ENCODE results near the gene GJB1.
A peak's percentile ranks its signal among the peaks of the same experiment; 100 is the strongest.

The GJB1 gene

GRCh38 chrX:71191248-71191647 lies 31.8 kb upstream of the GJB1 start:
- DNase-seq (ENCODE audit: low read depth) = no peak
- no peak for TF ChIP-seq CTCF (IDR thresholded peaks at IDR 0.05; ENCODE audit: control insufficient read depth, extremely low read depth, insufficient read depth)
- no peak overlapping the region for H3K4me3 ChIP-seq (ENCODE audit: low read depth, low read length)

DNA sequence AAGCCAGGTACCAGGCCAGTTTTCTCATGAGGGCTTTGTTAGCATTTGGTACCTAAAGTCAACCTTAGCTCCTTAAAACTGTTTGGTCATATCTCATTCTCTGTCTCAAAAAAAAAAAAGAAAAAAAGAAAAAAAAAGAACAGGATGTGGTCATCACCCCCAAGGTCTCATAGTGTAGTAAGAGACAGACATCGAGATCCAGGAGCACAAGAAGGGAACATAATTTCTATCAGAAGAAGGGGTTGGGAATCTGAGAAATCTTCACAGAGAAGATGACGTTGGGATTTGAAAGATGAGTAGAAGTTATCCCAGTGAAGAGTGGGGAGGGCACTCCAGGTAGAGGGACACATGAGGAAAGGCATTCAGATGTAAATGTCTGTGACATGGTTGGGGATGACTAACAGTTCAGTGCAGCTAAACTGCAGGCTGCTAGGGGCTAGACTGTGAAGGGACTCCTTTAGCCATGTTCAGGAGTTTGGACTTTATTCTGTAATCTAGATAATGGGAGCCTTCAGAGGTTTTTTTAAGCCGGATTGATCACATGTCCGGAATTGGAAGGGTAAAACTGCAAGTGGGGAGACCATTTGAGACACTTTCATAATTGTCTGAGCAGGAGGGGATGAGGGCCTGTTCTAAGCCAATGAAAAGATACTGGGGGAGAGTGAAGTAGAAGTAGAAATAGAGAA lies 26.9 kb upstream of the GJB1 start:
- H3K4me3 ChIP-seq (ENCODE audit: low read depth, low read length) = no peak overlapping the region

DNA sequence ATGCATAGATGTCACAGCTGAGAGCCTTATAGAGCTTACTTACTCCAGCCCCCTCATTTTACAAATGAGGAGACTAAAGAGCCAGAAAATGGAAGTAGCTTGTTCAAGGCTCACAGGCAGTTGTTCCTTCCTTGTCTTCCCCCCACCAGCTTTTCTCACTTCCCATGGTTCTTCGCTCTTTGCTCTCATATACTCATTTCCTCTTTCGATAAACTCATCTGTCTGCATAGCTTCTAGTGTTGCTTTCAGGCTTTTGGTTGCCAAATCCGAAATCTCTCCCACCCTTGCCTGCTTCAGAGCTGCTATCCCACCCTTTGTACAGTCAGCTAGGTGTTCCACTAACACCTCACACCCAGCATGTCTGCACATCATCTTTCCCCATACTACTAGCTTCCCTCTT lies 25.0 kb upstream of the GJB1 start:
- TF ChIP-seq CTCF (IDR thresholded peaks at IDR 0.05; ENCODE audit: control insufficient read depth, extremely low read depth, insufficient read depth) = no peak
- no peak overlapping the region for H3K4me3 ChIP-seq (ENCODE audit: low read depth, low read length)
- no peak for DNase-seq (ENCODE audit: low read depth)

More for the DNA sequence above, 26.9 kb upstream of the GJB1 start:
- DNase-seq (ENCODE audit: low read depth) = no peak
- no peak for TF ChIP-seq CTCF (IDR thresholded peaks at IDR 0.05; ENCODE audit: control insufficient read depth, extremely low read depth, insufficient read depth)

GRCh38 chrX:71199252-71200008 lies 23.6 kb upstream of the GJB1 start:
- no peak overlapping the region for H3K4me3 ChIP-seq (ENCODE audit: low read depth, low read length)
- no peak for DNase-seq (ENCODE audit: low read depth)
- no peak for TF ChIP-seq CTCF (IDR thresholded peaks at IDR 0.05; ENCODE audit: control insufficient read depth, extremely low read depth, insufficient read depth)

GRCh38 chrX:71210816-71211215 lies 12.2 kb upstream of the GJB1 start:
- no peak for DNase-seq (ENCODE audit: low read depth)
- no peak overlapping the region for H3K4me3 ChIP-seq (ENCODE audit: low read depth, low read length)
- no peak for TF ChIP-seq CTCF (IDR thresholded peaks at IDR 0.05; ENCODE audit: control insufficient read depth, extremely low read depth, insufficient read depth)

DNA sequence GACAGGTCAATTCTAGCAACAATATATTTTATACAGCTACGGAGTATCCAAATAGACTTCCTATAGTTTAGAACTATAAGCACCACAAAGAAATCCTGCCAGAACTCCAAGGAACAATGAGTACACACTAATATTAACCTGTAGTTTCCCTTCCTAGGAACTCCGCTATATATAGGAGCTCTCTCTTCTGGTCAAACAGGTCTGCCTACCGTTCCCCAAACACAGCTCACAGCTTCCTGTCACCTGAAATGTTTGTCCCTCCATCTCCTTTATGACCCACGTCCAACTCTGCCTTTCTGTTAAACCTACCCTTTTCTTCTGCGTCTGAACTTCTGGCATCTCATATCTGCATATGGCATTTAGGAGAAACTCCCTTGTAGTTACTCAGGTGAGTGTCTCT lies 10.5 kb upstream of the GJB1 start:
- DNase-seq (ENCODE audit: low read depth) = peak; percentile 61

More for the DNA sequence above, 10.5 kb upstream of the GJB1 start:
- no peak for TF ChIP-seq CTCF (IDR thresholded peaks at IDR 0.05; ENCODE audit: control insufficient read depth, extremely low read depth, insufficient read depth)
- H3K4me3 ChIP-seq (ENCODE audit: low read depth, low read length) = peak overlapping the region; percentile 9; the same call in 1 of the 2 replicates

All from LNCaP clone FGC (cell line).